ENCODE measurements around the gene SLC38A9. TPM values are rescaled to one million over a fixed set of nuclear protein-coding genes. Genes with fewer than 3 reads are reported as not detected.
"Not testable (repeated sequence)": the region's sequence is repeated elsewhere in the genome, so short reads cannot be mapped to it uniquely, and the experiment has no call there.

SLC38A9 gene, protein sequence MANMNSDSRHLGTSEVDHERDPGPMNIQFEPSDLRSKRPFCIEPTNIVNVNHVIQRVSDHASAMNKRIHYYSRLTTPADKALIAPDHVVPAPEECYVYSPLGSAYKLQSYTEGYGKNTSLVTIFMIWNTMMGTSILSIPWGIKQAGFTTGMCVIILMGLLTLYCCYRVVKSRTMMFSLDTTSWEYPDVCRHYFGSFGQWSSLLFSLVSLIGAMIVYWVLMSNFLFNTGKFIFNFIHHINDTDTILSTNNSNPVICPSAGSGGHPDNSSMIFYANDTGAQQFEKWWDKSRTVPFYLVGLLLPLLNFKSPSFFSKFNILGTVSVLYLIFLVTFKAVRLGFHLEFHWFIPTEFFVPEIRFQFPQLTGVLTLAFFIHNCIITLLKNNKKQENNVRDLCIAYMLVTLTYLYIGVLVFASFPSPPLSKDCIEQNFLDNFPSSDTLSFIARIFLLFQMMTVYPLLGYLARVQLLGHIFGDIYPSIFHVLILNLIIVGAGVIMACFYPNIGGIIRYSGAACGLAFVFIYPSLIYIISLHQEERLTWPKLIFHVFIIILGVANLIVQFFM
- total RNA-seq: 10 to 100 TPM; 13.2 to 26.2 (median 20.1) TPM

- DNase-seq (ENCODE audit: low spot score) (peak; percentile 86), ATAC-seq (ENCODE audit: low FRiP score) (peak; percentile 100)
- TF ChIP-seq, protein P1, sequence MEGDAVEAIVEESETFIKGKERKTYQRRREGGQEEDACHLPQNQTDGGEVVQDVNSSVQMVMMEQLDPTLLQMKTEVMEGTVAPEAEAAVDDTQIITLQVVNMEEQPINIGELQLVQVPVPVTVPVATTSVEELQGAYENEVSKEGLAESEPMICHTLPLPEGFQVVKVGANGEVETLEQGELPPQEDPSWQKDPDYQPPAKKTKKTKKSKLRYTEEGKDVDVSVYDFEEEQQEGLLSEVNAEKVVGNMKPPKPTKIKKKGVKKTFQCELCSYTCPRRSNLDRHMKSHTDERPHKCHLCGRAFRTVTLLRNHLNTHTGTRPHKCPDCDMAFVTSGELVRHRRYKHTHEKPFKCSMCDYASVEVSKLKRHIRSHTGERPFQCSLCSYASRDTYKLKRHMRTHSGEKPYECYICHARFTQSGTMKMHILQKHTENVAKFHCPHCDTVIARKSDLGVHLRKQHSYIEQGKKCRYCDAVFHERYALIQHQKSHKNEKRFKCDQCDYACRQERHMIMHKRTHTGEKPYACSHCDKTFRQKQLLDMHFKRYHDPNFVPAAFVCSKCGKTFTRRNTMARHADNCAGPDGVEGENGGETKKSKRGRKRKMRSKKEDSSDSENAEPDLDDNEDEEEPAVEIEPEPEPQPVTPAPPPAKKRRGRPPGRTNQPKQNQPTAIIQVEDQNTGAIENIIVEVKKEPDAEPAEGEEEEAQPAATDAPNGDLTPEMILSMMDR (IDR thresholded peaks at IDR 0.05): no peak
Observed at GRCh38 chr5:55712023-55712859, at the start of gene SLC38A9. SLC38A9 (minus strand) TSS chr5:55712324; CDS start chr5:55697958, 14,366 bp downstream.

DNA sequence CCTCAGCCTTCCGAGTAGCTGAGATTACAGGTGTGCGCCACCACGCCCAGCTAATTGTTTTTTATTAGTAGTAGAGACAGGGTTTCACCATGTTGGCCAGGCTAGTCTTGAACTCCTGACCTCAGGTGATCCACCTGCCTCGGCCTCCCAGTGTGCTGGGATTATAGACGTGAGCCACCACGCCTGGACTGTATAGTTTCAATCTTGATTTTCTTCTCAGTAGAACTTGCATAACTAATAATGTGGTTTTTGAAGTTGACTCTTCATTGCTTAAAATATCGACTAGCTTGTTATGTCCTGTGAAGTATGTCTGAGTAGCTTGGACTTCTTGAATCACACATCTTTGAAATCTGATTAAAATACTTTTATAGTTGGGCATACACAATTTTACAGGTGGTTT, 49.6 kb upstream of the SLC38A9 start:
- DNase-seq (ENCODE audit: low spot score); ATAC-seq (ENCODE audit: low FRiP score): not testable (repeated sequence)

DNA sequence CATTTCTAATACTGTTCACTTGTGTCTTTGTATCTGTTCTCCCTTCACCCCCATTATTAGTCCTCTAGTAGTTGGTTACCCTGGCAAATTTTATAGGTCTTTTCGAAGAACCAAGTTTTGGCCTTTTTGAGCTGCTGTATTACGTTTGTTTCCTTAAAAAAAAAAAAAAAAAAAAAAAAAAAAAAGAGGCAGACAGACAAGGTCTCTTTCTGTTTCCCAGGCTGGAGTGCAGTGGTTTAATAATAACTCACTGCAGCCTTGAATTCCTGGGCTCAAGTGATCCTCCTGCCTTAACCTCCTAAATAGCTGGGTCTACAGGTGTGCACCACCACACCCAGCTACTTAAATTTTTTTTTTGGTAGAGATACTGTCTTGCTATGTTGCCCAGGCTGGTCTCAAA, 46.6 kb upstream of the SLC38A9 start:
- ATAC-seq (ENCODE audit: low FRiP score) (no peak), DNase-seq (ENCODE audit: low spot score) (no peak)
- TF ChIP-seq, protein P1 (IDR thresholded peaks at IDR 0.05): no peak

DNA sequence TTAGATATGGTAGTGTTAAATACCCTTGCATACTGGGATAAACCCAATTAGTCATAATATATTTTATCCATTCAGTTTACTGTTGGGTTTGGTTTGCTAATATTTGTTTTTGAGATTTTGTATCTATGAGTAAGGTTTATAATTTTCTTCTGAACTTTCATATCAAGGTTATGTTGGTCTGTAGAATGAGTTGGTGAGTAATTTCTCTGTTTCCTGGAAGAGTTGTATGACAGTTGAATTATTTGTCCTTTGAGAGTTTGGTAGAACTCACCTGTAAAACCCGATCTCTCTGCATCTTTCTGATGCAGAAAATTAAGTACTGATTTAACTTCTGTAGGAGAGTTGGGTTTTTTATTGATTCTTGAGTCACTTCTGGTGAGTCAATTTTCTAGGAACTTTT, 46.1 kb upstream of the SLC38A9 start:
- DNase-seq (ENCODE audit: low spot score): no peak
- TF ChIP-seq, protein P1 (IDR thresholded peaks at IDR 0.05): no peak
- no peak for ATAC-seq (ENCODE audit: low FRiP score)

GRCh38 chr5:55750499-55750898, 38.4 kb upstream of the SLC38A9 start:
- DNase-seq (ENCODE audit: low spot score): no peak
- TF ChIP-seq, protein P1 (IDR thresholded peaks at IDR 0.05): no peak
- no peak for ATAC-seq (ENCODE audit: low FRiP score)

- ATAC-seq (ENCODE audit: low FRiP score) (no peak), DNase-seq (ENCODE audit: low spot score) (no peak)
- TF ChIP-seq, protein P1 (IDR thresholded peaks at IDR 0.05): no peak
Observed at GRCh38 chr5:55750063-55750462, 37.9 kb upstream of the SLC38A9 start.

DNA sequence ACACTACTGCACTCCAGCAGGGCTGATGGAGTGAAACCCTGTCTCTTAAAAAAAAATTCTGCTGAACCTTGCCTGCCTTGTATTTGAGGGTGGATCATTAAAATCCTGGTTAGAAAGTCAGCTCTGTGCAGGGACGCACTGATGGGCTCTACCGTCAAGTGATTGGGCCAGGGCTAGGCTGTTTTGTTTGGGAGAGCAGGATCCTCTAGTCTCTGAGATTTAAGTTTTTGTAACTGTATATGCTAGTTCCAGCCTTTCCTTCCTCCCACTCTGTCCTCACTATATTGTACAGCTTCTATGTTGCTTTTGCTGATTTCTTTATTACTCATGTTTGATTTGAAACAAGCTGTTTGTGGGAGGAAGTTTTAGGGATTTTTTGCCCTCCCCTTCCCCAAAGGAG, 37.3 kb upstream of the SLC38A9 start:
- ATAC-seq (ENCODE audit: low FRiP score) (no peak), DNase-seq (ENCODE audit: low spot score) (no peak)
- TF ChIP-seq, protein P1 (IDR thresholded peaks at IDR 0.05): no peak
